HEK293 (cell line): Measurements from ENCODE around the gene MSI2.

Source experiments
- CTCF ChIP-seq: fragments of 450-650 bp; formaldehyde crosslinking; IDR thresholded peaks from 2 replicates; pipeline ENCODE4 v1.5.1; 2016; ENCODE audit warnings: missing biosample characterization, missing genetic modification characterization
- YY1 ChIP-seq: fragments of 450-650 bp; formaldehyde crosslinking; IDR thresholded peaks from 2 replicates; pipeline ENCODE4 v1.5.1; 2018; ENCODE audit warnings: missing biosample characterization, missing genetic modification characterization
- ZNF155 ChIP-seq: fragments of 450-650 bp; formaldehyde crosslinking; IDR thresholded peaks from 2 replicates; pipeline ENCODE4 v1.5.1; 2016; ENCODE audit warnings: missing biosample characterization, missing genetic modification characterization
- ZNF174 ChIP-seq: fragments of 450-650 bp; formaldehyde crosslinking; IDR thresholded peaks from 2 replicates; pipeline ENCODE4 v1.5.0; 2017; ENCODE audit warnings: missing biosample characterization, mild to moderate bottlenecking, missing genetic modification characterization
- ZNF214 ChIP-seq: fragments of 450-650 bp; formaldehyde crosslinking; IDR thresholded peaks from 2 replicates; pipeline ENCODE4 v1.5.1; 2017; ENCODE audit warnings: missing biosample characterization, mild to moderate bottlenecking, missing genetic modification characterization, borderline replicate concordance
- ZNF324 ChIP-seq: fragments of 450-650 bp; formaldehyde crosslinking; IDR thresholded peaks from 2 replicates; pipeline ENCODE4 v1.5.1; 2016; ENCODE audit warnings: missing biosample characterization, missing genetic modification characterization
- ZNF416 ChIP-seq: fragments of 450-650 bp; formaldehyde crosslinking; IDR thresholded peaks from 2 replicates; pipeline ENCODE4 v1.5.1; 2016; ENCODE audit warnings: missing biosample characterization, missing genetic modification characterization
- ZNF426 ChIP-seq: fragments of 450-650 bp; formaldehyde crosslinking; IDR thresholded peaks from 2 replicates; pipeline ENCODE4 v1.5.1; 2017; ENCODE audit warnings: missing biosample characterization, missing genetic modification characterization, mild to moderate bottlenecking, inconsistent platforms, moderate library complexity
- ZNF513 ChIP-seq: fragments of 450-650 bp; IDR thresholded peaks from 2 replicates; pipeline ENCODE4 v1.5.1; 2018; ENCODE audit warnings: missing biosample characterization, missing genetic modification characterization
- ZNF830 ChIP-seq: fragments of 450-650 bp; IDR thresholded peaks from 2 replicates; pipeline ENCODE4 v1.5.0; 2018; ENCODE audit warnings: missing biosample characterization, missing genetic modification characterization, low read depth, mild to moderate bottlenecking, moderate library complexity

GRCh38 chr17:57467801-57468200, 211.5 kb downstream of the MSI2 start:
- no peak for TF ChIP-seq ZNF174 (tag by site-specific recombination)
- no peak for TF ChIP-seq CTCF (tag by site-specific recombination)
- TF ChIP-seq ZNF830 (tag by site-specific recombination), result no peak
- TF ChIP-seq ZNF324, result no peak
- TF ChIP-seq ZNF214, result no peak
- no peak for TF ChIP-seq YY1 (tag by site-specific recombination)
- no peak for TF ChIP-seq ZNF513
- no peak for TF ChIP-seq ZNF426 (tag by site-specific recombination)
- no peak for TF ChIP-seq ZNF416 (tag by site-specific recombination)
- TF ChIP-seq ZNF155 (tag by site-specific recombination), result no peak
